GM19463 (cell line): ENCODE data around the gene CACFD1.

ENCODE experiments used
- ATAC-seq: cut with Tn5 transposase; IDR thresholded peaks from one replicate; pipeline ENCODE4 v1.9.1; 2021; ENCODE audit warnings: mild to moderate bottlenecking, moderate library complexity; ENCODE audit not compliant: unreplicated experiment

CACFD1 gene

DNA sequence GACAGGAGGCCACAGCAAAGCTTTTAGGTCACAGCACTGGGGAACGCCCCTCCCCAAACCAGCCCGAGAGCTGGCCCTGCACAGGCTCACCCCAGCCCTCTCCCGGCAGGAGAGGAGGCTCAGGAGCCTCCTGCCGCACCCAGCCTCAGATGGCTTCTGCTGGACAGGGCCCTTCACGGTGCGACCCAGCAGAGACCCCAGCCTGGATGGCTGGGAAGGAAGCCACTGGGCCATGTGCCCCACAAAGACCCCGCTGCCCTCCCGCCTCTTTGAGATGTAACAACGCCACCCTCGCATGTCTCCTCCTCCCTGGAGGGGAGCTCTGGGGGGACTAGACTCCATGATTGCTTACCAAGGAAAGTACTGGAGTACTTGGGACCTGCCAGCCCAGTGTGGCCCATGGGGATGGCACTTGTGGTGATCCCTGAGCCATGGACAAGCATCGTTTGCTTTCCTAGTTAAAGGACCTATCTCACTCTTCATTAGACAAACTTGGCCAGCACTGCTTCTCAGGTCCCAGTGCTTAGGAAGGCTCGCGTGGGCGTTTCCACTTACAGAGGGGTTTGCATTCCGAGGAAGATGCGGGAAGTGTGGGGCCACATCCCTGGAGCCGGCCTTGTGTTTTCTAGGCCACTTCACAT, 56.0 kb downstream of the CACFD1 start:
- no peak for ATAC-seq

DNA sequence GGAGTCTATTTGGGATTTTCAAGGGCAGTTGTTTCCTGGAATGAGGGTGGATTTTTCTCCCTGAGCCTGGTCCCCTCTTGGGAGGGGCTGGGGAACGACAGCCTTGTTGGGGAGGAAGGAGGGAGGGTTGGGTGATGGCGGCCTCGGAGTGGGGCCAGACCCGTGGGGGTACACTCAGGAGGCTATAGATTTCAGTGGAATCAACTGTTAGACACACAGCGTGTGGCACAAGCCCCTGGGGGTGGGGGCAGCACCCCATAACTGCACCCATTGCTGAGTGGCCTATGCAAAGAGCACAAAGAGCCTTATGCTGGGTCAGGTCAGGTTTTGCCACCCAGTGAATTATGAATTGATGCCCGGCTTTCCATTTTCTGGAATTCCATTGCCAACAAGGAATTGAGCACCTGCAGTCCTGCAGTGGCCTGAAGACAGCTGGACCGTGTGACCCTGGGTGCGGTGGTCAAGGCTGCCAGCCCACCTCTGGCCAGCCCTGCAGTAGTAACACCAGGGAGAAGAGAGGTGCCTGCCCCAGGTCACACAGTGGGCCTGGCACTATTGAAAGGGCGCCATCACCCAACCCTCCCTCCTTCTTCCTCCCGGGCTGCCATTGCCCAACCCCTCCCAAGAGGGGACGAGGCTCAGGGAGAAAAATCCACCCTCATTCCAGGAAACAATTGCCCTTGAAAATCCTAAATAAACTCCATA, 56.6 kb downstream of the CACFD1 start:
- ATAC-seq, result no peak

DNA sequence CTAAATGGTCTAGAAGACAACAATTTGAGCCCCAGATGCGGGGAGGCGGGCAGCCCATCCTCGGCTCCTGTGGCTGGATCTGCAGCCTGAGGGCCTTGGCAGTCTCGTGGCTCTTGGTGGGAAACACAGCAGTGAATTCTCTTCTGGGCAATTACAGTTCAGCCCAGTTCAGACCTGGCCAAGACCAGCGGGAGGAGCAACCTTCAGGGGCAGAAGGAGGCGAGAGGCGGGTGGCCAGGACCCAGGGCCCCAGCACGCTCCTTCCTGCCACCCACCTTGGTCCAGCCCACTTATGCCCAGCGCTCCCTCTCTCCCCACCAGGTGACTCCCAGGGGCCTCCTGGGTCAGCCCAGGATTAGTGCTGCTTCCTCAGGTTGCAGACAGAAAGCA, 57.2 kb downstream of the CACFD1 start:
- no peak for ATAC-seq

DNA sequence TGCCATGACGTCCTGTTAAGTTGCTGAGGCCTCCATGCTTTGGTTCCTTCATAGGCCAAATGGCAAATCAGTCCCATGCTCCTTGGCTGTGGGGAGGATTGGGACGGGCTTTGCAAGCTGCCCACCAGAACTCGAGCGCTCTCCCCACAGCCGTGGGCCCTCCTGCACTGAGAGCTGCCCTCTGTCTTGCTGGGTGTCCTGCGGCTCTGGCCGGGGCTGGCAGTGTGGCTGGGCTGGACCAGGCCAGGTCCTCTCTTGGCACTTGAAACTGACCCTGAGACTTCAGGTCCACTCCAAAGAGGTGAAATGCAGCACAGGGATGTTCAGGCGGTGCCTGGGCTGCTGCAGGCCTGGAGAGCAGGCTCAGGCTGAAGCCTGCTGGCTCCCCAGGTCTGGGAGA, 57.9 kb downstream of the CACFD1 start:
- ATAC-seq, result no peak

DNA sequence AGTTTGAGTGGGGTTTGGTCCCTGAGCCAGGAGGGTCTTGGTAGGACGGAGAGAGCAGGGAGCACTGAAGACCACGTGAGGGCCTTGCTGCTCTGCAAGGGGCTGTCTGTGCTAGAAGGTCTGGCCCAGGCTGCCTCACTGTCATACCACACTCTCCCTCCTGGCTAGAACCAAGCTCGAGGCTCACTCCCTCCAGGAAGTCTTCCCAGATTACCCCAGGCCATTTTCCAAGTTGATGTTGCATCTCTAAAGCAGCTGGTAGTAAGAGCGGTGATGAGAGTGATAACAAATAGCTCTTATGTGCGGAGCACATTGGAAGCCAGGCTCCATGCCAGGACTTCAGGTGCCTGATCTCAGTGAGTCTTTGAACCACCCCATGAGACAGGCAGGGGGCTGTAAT, 58.4 kb downstream of the CACFD1 start:
- no peak for ATAC-seq

DNA sequence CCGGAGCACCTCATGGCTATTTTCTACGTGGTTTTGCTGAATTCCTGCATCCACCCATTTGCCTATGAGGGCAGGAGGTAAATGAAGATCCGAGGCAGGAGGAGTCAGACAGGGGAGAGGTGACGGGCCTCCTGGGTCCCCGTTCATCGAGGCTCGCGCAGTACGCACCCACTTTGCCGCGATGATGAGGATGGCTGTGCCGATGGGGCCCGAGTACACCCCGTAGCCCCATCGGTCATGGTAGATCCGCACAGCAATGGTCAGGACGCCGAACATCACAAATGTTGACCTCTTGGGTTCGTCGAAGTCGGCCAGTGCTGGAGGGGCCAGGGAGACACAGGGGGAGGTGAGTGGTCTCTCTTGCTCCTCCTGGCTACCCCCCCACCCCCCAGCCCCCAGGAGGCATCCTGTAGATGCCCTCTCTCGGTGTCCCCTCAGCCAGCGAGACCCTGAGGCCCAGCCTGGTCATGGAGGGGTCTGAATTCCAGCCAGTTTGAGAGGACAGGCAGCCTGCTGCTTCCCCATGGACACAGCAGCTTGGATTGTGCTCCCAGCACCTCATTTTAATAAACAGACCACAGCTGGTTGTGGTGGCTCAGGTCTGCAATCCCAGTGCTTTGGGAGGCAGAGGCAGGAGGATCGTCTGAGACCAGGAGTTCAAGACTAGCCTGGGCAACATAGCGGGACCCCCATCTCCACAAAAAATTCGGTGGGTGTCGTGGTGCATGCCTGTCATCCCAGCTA, 59.1 kb downstream of the CACFD1 start:
- no peak for ATAC-seq

DNA sequence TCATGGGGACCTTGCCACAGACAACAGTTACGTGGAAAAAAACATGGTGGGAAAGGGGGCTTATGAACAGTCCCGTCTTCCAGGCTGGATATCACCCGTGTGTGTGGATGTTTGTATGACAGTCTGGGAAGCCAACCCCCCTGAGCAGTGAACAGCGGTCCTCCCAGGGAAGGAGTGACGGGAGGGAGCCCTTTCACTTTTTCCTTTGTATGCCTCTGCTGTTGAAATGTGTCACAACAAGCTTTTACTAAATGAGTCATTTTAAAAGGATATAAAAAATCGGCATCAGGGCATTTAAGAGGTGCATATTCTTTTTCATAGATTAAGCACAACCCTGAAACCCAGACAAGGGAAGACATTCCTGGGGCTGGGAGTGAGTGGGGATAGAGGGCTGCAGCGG, 59.9 kb downstream of the CACFD1 start:
- no peak for ATAC-seq

DNA sequence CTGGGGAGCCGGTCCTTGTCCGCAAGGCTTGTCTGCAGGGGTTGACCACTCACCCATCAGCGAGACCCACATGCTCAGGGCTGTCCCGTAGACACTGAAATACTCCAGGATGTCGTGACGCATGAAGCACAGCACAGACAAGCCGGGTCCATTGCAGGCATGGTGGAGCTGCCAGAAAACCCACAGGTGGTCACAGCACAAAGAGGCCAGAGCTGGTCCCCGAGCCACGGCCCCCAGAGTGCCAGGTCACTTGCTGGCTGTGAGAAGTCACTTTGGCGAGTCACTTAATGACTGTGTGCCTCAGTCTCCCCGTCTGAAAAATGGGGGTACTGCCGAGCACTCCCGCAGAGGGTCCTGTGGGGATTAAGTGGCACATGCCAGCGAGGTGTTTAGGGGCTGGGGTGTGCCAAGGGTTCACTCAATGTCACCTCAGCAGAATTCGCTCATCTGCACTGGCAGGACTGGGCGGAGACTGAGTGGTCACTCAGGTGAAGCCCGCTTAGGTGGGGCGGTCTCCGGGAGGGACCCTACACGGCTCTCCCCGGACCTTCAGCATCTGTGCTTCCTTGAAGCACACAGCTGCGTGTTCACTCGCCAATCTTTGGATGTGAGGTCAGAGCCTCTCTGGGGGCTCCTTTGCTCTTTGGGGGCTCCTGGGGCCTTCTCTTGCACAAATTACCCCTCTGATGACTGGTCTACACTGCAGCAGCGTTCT, 60.5 kb downstream of the CACFD1 start:
- ATAC-seq, result no peak
